HCT116 (cell line): ENCODE results near the gene PAQR7. TPM values are rescaled to one million over a fixed set of nuclear protein-coding genes. Genes with fewer than 3 reads are reported as not detected.

Experiments
- ATAC-seq: fragments of 200-7000 bp; cut with Tn5 transposase; 2 replicates; pipeline ENCODE4 v1.9.1; 2020; ENCODE audit warnings: mild to moderate bottlenecking, moderate library complexity
- BruUV-seq: library from RNA; stranded (reverse); fragments of 400-500 nt; replicated peaks from 2 replicates; lab custom pipeline; 2021; lab: Mats Ljungman, UMichigan
- CTCF ChIA-PET: fragments of 300-600 bp; sonication (Branson Sonifier 250); formaldehyde crosslinking; loops from one replicate; lab custom pipeline; 2021; ENCODE audit warnings: antibody characterized with exemption; lab: Charles Lee
- POLR2A ChIA-PET: fragments of 300-600, 350-600 bp; sonication (Branson Sonifier 250); formaldehyde crosslinking; loops from one replicate; lab custom pipeline; 2021; ENCODE audit warnings: antibody characterized with exemption; lab: Charles Lee
- RAD21 ChIA-PET, 2 experiments: fragments of 300-600 bp; sonication (Branson Sonifier 250); formaldehyde crosslinking; loops; one replicate each; lab custom pipeline; 2023; ENCODE audit warnings: low total read pairs in 2 of 2; ENCODE audit not compliant: uncharacterized antibody in 2 of 2, unreplicated experiment in 2 of 2, low non-redundant PET in 1 of 2; lab: Charles Lee
- DNase-seq: peaks from one replicate; pipeline ENCODE4 v3.0.0-alpha.2; 2010; ENCODE audit warnings: low read depth, low spot score
- H2AFZ ChIP-seq: fragments of 200-600 bp; shearing (Covaris generic), sonication (generic); 2 replicates; pipeline ENCODE4 v1.6.1; 2017; ENCODE audit warnings: low read depth, mixed run types, mixed read lengths, antibody characterized with exemption, low read length; ENCODE audit not compliant: poor library complexity, severe bottlenecking
- H3K27ac ChIP-seq: 2 replicates; pipeline ENCODE4 v1.5.1; 2012; ENCODE audit warnings: low read depth, low read length
- H3K27me3 ChIP-seq: fragments of 200-600 bp; sonication (generic); 2 replicates; pipeline ENCODE4 v1.6.1; 2016; ENCODE audit warnings: mixed run types, low read length, mixed read lengths; ENCODE audit not compliant: insufficient read depth
- H3K36me3 ChIP-seq, 2 experiments: fragments of 200-500 bp in 1 of 2; fragments of 200-600 bp in 1 of 2; sonication (Bioruptor generic) in 1 of 2; sonication (generic) in 1 of 2; 2 replicates each; pipeline versions ENCODE4 v1.5.1 to v1.6.1; 2014 to 2016; ENCODE audit warnings: low read length in 2 of 2, inconsistent platforms in 1 of 2, mixed read lengths in 1 of 2, mixed run types in 1 of 2; ENCODE audit not compliant: insufficient read depth in 2 of 2, control insufficient read depth in 1 of 2
- H3K4me1 ChIP-seq, 2 experiments: fragments of 200-600 bp in 1 of 2; sonication (generic) in 1 of 2; 2 replicates each; pipeline versions ENCODE4 v1.5.1 to v1.6.1; 2012 to 2017; ENCODE audit warnings: low read length in 2 of 2, inconsistent platforms in 1 of 2, mild to moderate bottlenecking in 1 of 2, mixed read lengths in 1 of 2, mixed run types in 1 of 2, moderate library complexity in 1 of 2; ENCODE audit not compliant: insufficient read depth in 2 of 2, control insufficient read depth in 1 of 2
- H3K4me2 ChIP-seq: fragments of 200-600 bp; sonication (generic); 2 replicates; pipeline ENCODE4 v1.6.1; 2017; ENCODE audit warnings: mixed run types, low read length, mixed read lengths
- H3K4me3 ChIP-seq, 2 experiments: fragments of 200-600 bp in 1 of 2; sonication (generic) in 1 of 2; replicated peaks in 1 of 2; 2 replicates each; pipeline ENCODE4 v1.5.1; 2011 to 2016; ENCODE audit warnings: low read length in 2 of 2, control low read depth in 1 of 2, low read depth in 1 of 2, mild to moderate bottlenecking in 1 of 2, mixed read lengths in 1 of 2, mixed run types in 1 of 2
- H3K79me2 ChIP-seq: fragments of 200-600 bp; sonication (generic); 2 replicates; pipeline ENCODE4 v1.6.1; 2017; ENCODE audit warnings: mild to moderate bottlenecking, mixed run types, low read length, moderate library complexity, mixed read lengths; ENCODE audit not compliant: insufficient read depth
- H3K9ac ChIP-seq: fragments of 200-600 bp; sonication (generic); 2 replicates; pipeline ENCODE4 v1.6.1; 2016; ENCODE audit warnings: low read length, mixed read lengths
- H3K9me2 ChIP-seq: fragments of 200-600 bp; sonication (generic), shearing (Covaris generic); 2 replicates; pipeline ENCODE4 v1.6.1; 2017; ENCODE audit warnings: mixed run types, mild to moderate bottlenecking, moderate library complexity; ENCODE audit not compliant: insufficient read depth
- H3K9me3 ChIP-seq, 2 experiments: fragments of 200-500 bp in 1 of 2; fragments of 200-600 bp in 1 of 2; sonication (Bioruptor generic) in 1 of 2; sonication (generic) in 1 of 2; 2 replicates each; pipeline ENCODE4 v1.6.1; 2014 to 2017; ENCODE audit warnings: low read length in 2 of 2, mixed read lengths in 2 of 2, inconsistent platforms in 1 of 2, low read depth in 1 of 2, mild to moderate bottlenecking in 1 of 2, mixed run types in 1 of 2, moderate library complexity in 1 of 2; ENCODE audit not compliant: control insufficient read depth in 1 of 2, insufficient read depth in 1 of 2
- H4K20me1 ChIP-seq: fragments of 200-600 bp; sonication (generic), shearing (Covaris generic); 2 replicates; pipeline ENCODE4 v1.6.1; 2017; ENCODE audit warnings: mixed run types, mild to moderate bottlenecking, moderate library complexity; ENCODE audit not compliant: insufficient read depth
- CEBPB ChIP-seq: IDR thresholded peaks from 2 replicates; pipeline ENCODE4 v1.6.1; 2012; ENCODE audit warnings: low read depth
- EGR1 ChIP-seq: IDR thresholded peaks from 2 replicates; pipeline ENCODE4 v1.6.1; 2012; ENCODE audit warnings: low read depth
- EZH2phosphoT487 ChIP-seq: fragments of 200-600 bp; IDR thresholded peaks from 2 replicates; pipeline ENCODE4 v1.6.1; 2018; ENCODE audit warnings: antibody characterized with exemption, borderline replicate concordance
- FOSL1 ChIP-seq: IDR thresholded peaks from 2 replicates; pipeline ENCODE4 v1.6.1; 2012; ENCODE audit warnings: low read depth
- JUND ChIP-seq: IDR thresholded peaks from 2 replicates; pipeline ENCODE4 v1.6.1; 2012
- MAX ChIP-seq: IDR thresholded peaks from 2 replicates; pipeline ENCODE4 v1.6.1; 2012
- POLR2AphosphoS5 ChIP-seq: IDR thresholded peaks from 2 replicates; pipeline ENCODE4 v1.6.1; 2011; ENCODE audit warnings: mild to moderate bottlenecking, low read depth, low read length, moderate library complexity
- SIN3A ChIP-seq: IDR thresholded peaks from 2 replicates; pipeline ENCODE4 v1.6.1; 2012; ENCODE audit warnings: low read depth
- SP1 ChIP-seq: IDR thresholded peaks from 2 replicates; pipeline ENCODE4 v1.6.1; 2012; ENCODE audit warnings: low read depth
- TCF7L2 ChIP-seq: IDR thresholded peaks from 2 replicates; pipeline ENCODE4 v1.7.0; 2011; ENCODE audit warnings: borderline replicate concordance, inconsistent platforms; ENCODE audit not compliant: insufficient read depth, insufficient read length; ENCODE audit errors: extremely low read depth
- YY1 ChIP-seq: IDR thresholded peaks from 2 replicates; pipeline ENCODE4 v1.6.1; 2011; ENCODE audit warnings: low read length, low read depth, moderate library complexity, mild to moderate bottlenecking; ENCODE audit not compliant: insufficient replicate concordance; ENCODE audit errors: extremely low read depth
- ZBTB33 ChIP-seq: IDR thresholded peaks from 2 replicates; pipeline ENCODE4 v1.6.1; 2011; ENCODE audit warnings: mild to moderate bottlenecking, low read length, moderate library complexity; ENCODE audit not compliant: insufficient replicate concordance; ENCODE audit errors: extremely low read depth
- ZFX ChIP-seq: fragments of 450-650 bp; IDR thresholded peaks from 2 replicates; pipeline ENCODE4 v1.6.1; 2017
- ZNF274 ChIP-seq: fragments of 200-500 bp; sonication (Bioruptor generic); IDR thresholded peaks from 2 replicates; pipeline ENCODE4 v1.6.1; 2014; ENCODE audit warnings: mild to moderate bottlenecking, low read depth, low read length, inconsistent platforms
- intact Hi-C: fragments of 100-400 bp; cut with micrococcal nuclease; formaldehyde crosslinking; loops from 2 replicates; pipeline ENCODE4 v1.10.0; 2022
- total RNA-seq: library from RNA; stranded (reverse); gene quantifications from one replicate; pipeline ENCODE4 v1.2.1, GENCODE V29; 2021; ENCODE audit not compliant: unreplicated experiment

The PAQR7 gene
- total RNA-seq, 1 experiment from 2014 or later: 13.1 TPM

- Histone ChIP-seq H3K36me3 (0 out of 4 replicates have a peak, but pooled peaks cover 0 to 6% of the 10 kb centered on the region in 2 experiments), H3K27ac (no peak overlapping the region; the same call in 1 of the 2 replicates), H3K79me2 (peaks cover 12% of the 10 kb centered on the region), H4K20me1 (0 out of 2 replicates have a peak, but pooled peaks cover 3% of the 10 kb centered on the region), H3K4me2 (no peak overlapping the region), H3K4me1 (peaks cover 30 to 43% of the 10 kb centered on the region in 2 experiments), H3K9me3 (no peaks in the 10 kb centered on the region), H2AFZ (no peak overlapping the region), H3K9me2 (no peaks in the 10 kb centered on the region), H3K4me3 (no peak overlapping the region), H3K27me3 (no peaks in the 10 kb centered on the region), H3K9ac (no peak overlapping the region)
- ATAC-seq (no peak), DNase-seq (no peak)
- ChIA-PET POLR2A (interaction anchor here (1.2 kb wide), 1 partner anchor 12 kb away, joined by 8 read pairs; the partner anchor contains the start of gene PAQR7), CTCF (no interaction called here), RAD21 (no interaction called here)
- BruUV-seq: no TSS peak
- intact Hi-C loops: no loop called here
- no peak for TF ChIP-seq TCF7L2
Observed at GRCh38 chr1:25862785-25863485, 12.6 kb downstream of the PAQR7 start.

GRCh38 chr1:25861316-25862286 lies 13.9 kb downstream of the PAQR7 start:
- H3K4me2 ChIP-seq: peak overlapping the region; percentile 98
- ATAC-seq (peak; percentile 47), DNase-seq (peak; percentile 48)
- BruUV-seq: no TSS peak
- 0 out of 4 replicates have a peak, but pooled peaks cover 0 to 6% of the 10 kb centered on the region in 2 experiments for H3K36me3 ChIP-seq
- intact Hi-C loops: no loop called here
- H4K20me1 ChIP-seq: 0 out of 2 replicates have a peak, but pooled peaks cover 3% of the 10 kb centered on the region
- POLR2A ChIA-PET: interaction anchor here (0.7 to 1.2 kb wide), 2 partner anchors 14 to 997 kb away, joined by 5 to 8 read pairs; partner anchors contain the start of gene PAQR7
- H3K79me2 ChIP-seq: peaks cover 26% of the 10 kb centered on the region
- H3K4me3 ChIP-seq: peak overlapping the region; percentile 7 to 34
- no peaks in the 10 kb centered on the region for H3K9me2 ChIP-seq
- peak overlapping the region; percentile 81 for H3K27ac ChIP-seq
- RAD21 ChIA-PET: no interaction called here
- peak overlapping the region; percentile 49 for H3K9ac ChIP-seq
- H3K9me3 ChIP-seq: no peaks in the 10 kb centered on the region
- H3K27me3 ChIP-seq: no peaks in the 10 kb centered on the region
- H3K4me1 ChIP-seq: peaks cover 30 to 43% of the 10 kb centered on the region in 2 experiments
- CTCF ChIA-PET: interaction anchor here (1.4 kb wide), 1 partner anchor 34 kb away, joined by 4 read pairs; no protein-coding TSS in a partner anchor
- no peak overlapping the region for H2AFZ ChIP-seq
- TF ChIP-seq SP1 (peak; percentile 47), ZFX (0 out of 2 replicates have a peak, but pooled peaks have one; percentile 8), EGR1 (no peak), ZBTB33 (no peak), ZNF274 (no peak), JUND (peak; percentile 64), TCF7L2 (peak; percentile 83), POLR2AphosphoS5 (no peak), FOSL1 (no peak; the same call in 1 of the 2 replicates), YY1 (no peak), MAX (peak; percentile 15; the same call in 1 of the 2 replicates), CEBPB (no peak), EZH2phosphoT487 (no peak), SIN3A (0 out of 2 replicates have a peak, but pooled peaks have one; percentile 27)
